IMR-90 (cell line): Measurements from ENCODE around the gene HS6ST3. TPM values are rescaled to one million over a fixed set of nuclear protein-coding genes. Genes with fewer than 3 reads are reported as not detected.

Experiments used
- ATAC-seq: fragments of 200-7000 bp; cut with Tn5 transposase; 2 replicates; pipeline ENCODE4 v1.9.1; 2020; ENCODE audit warnings: low read depth, mild to moderate bottlenecking, moderate library complexity
- BruUV-seq: library from RNA; stranded (reverse); fragments of 400-500 nt; replicated peaks from 2 replicates; lab custom pipeline; 2021; lab: Mats Ljungman, UMichigan
- CTCF ChIA-PET: fragments of 300-600 bp; formaldehyde crosslinking; extraction: SDS; loops from one replicate; lab custom pipeline; 2021; ENCODE audit warnings: antibody characterized with exemption; lab: Yijun Ruan, JAX
- POLR2A ChIA-PET: fragments of 300-600 bp; sonication (Branson Sonifier 250); formaldehyde crosslinking; loops from one replicate; lab custom pipeline; 2022; ENCODE audit warnings: antibody characterized with exemption; ENCODE audit not compliant: unreplicated experiment; lab: Charles Lee
- DNase-seq: peaks from one replicate; pipeline ENCODE4 v3.0.0; 2013
- H2AFZ ChIP-seq: replicated peaks from 2 replicates; pipeline ENCODE3; 2013; ENCODE audit warnings: low read length, mild to moderate bottlenecking; ENCODE audit not compliant: poor library complexity
- H2AK5ac ChIP-seq: 2 replicates; pipeline ENCODE4 v1.6.1; 2013; ENCODE audit warnings: low read depth, low read length, inconsistent platforms
- H2AK9ac ChIP-seq: replicated peaks from 2 replicates; pipeline ENCODE3; 2013; ENCODE audit warnings: mild to moderate bottlenecking, low read depth, low read length, moderate library complexity; ENCODE audit not compliant: poor library complexity
- H2BK120ac ChIP-seq: 2 replicates; pipeline ENCODE4 v1.6.1; 2013; ENCODE audit warnings: low read depth, low read length, inconsistent platforms
- H2BK15ac ChIP-seq: 3 replicates; pipeline ENCODE4 v1.6.1; 2013; ENCODE audit warnings: low read depth, low read length, inconsistent platforms
- H2BK20ac ChIP-seq: 2 replicates; pipeline ENCODE4 v1.6.1; 2013; ENCODE audit warnings: low read depth, mild to moderate bottlenecking, inconsistent platforms, low read length, moderate library complexity
- H2BK5ac ChIP-seq: 2 replicates; pipeline ENCODE4 v1.6.1; 2013; ENCODE audit warnings: mild to moderate bottlenecking, low read depth, low read length, inconsistent platforms; ENCODE audit not compliant: poor library complexity, severe bottlenecking
- H3K14ac ChIP-seq: replicated peaks from 2 replicates; pipeline ENCODE4 v1.6.1; 2013; ENCODE audit warnings: low read depth, low read length, inconsistent platforms
- H3K18ac ChIP-seq: 2 replicates; pipeline ENCODE4 v1.6.1; 2013; ENCODE audit warnings: low read depth, low read length, control low read depth
- H3K23ac ChIP-seq: 2 replicates; pipeline ENCODE4 v1.6.1; 2013; ENCODE audit warnings: low read depth, low read length, inconsistent platforms
- H3K27ac ChIP-seq: 2 replicates; pipeline ENCODE4 v1.5.1; 2013; ENCODE audit warnings: mild to moderate bottlenecking, control low read depth, low read length; ENCODE audit not compliant: insufficient read depth
- H3K27me3 ChIP-seq: 2 replicates; pipeline ENCODE4 v1.6.1; 2013; ENCODE audit warnings: low read length; ENCODE audit not compliant: control insufficient read depth, insufficient read depth
- H3K36me3 ChIP-seq: 2 replicates; pipeline ENCODE4 v1.6.1; 2013; ENCODE audit warnings: low read length, mixed read lengths; ENCODE audit not compliant: control insufficient read depth, insufficient read depth
- H3K4ac ChIP-seq: 2 replicates; pipeline ENCODE4 v1.6.1; 2013; ENCODE audit warnings: low read depth, low read length, inconsistent platforms
- H3K4me1 ChIP-seq: 2 replicates; pipeline ENCODE4 v1.6.1; 2013; ENCODE audit warnings: low read length, mixed read lengths; ENCODE audit not compliant: control insufficient read depth, insufficient read depth
- H3K4me2 ChIP-seq: 2 replicates; pipeline ENCODE4 v1.6.1; 2013; ENCODE audit warnings: low read depth, mild to moderate bottlenecking, control low read depth, low read length, moderate library complexity
- H3K4me3 ChIP-seq: 2 replicates; pipeline ENCODE4 v1.5.1; 2013; ENCODE audit warnings: low read depth, mild to moderate bottlenecking, control low read depth, low read length, moderate library complexity; ENCODE audit not compliant: insufficient read depth
- H3K56ac ChIP-seq: 2 replicates; pipeline ENCODE4 v1.6.1; 2013; ENCODE audit warnings: low read length, inconsistent platforms; ENCODE audit not compliant: insufficient read depth; ENCODE audit errors: extremely low read depth
- H3K79me1 ChIP-seq, 2 experiments: 2 replicates each; pipeline ENCODE4 v1.6.1; 2013; ENCODE audit warnings: low read length in 2 of 2, inconsistent platforms in 1 of 2, low read depth in 1 of 2
- H3K9ac ChIP-seq: 2 replicates; pipeline ENCODE4 v1.6.1; 2013; ENCODE audit warnings: low read depth, low read length, control low read depth
- H3K9me1 ChIP-seq: 2 replicates; pipeline ENCODE4 v1.6.1; 2013; ENCODE audit warnings: low read length, inconsistent platforms; ENCODE audit not compliant: insufficient read depth
- H3K9me3 ChIP-seq: 2 replicates; pipeline ENCODE4 v1.6.1; 2013; ENCODE audit warnings: low read length; ENCODE audit not compliant: control insufficient read depth, insufficient read depth
- H4K20me1 ChIP-seq: 2 replicates; pipeline ENCODE4 v1.6.1; 2013; ENCODE audit warnings: low read length, inconsistent platforms; ENCODE audit not compliant: insufficient read depth
- H4K5ac ChIP-seq: 2 replicates; pipeline ENCODE4 v1.6.1; 2013; ENCODE audit warnings: mild to moderate bottlenecking, low read depth, low read length, control low read depth
- H4K8ac ChIP-seq, 2 experiments: 2 replicates each; pipeline ENCODE4 v1.6.1; 2013; ENCODE audit warnings: low read depth in 2 of 2, low read length in 2 of 2, control low read depth in 1 of 2, inconsistent platforms in 1 of 2
- H4K91ac ChIP-seq: 2 replicates; pipeline ENCODE4 v1.6.1; 2013; ENCODE audit warnings: low read depth, low read length, inconsistent platforms; ENCODE audit not compliant: insufficient read depth
- BHLHE40 ChIP-seq: fragments of 150-350 bp; IDR thresholded peaks from 2 replicates; pipeline ENCODE4 v1.6.1; 2016; ENCODE audit warnings: mild to moderate bottlenecking, low read depth, low read length
- CHD1 ChIP-seq: IDR thresholded peaks from 2 replicates; pipeline ENCODE4 v1.6.1; 2012; ENCODE audit warnings: low read depth, low read length, improper control_type of control experiment
- FOS ChIP-seq: fragments of 150-350 bp; IDR thresholded peaks from 2 replicates; pipeline ENCODE4 v1.6.1; 2016; ENCODE audit warnings: low read depth, low read length
- SMC3 ChIP-seq: fragments of 150-350 bp; IDR thresholded peaks from 2 replicates; pipeline ENCODE4 v1.6.1; 2016; ENCODE audit warnings: low read depth, mild to moderate bottlenecking, antibody characterized with exemption, low read length, moderate library complexity
- USF2 ChIP-seq: fragments of 150-350 bp; IDR thresholded peaks from 2 replicates; pipeline ENCODE4 v1.6.1; 2017; ENCODE audit warnings: mild to moderate bottlenecking, antibody characterized with exemption, low read length, low read depth
- WGBS, 2 experiments: methylation state at CpG; one replicate each; pipeline versions ENCODE4 v1.1.5 to v1.1.7; 2013; ENCODE audit warnings: missing lambda C conversion rate in 2 of 2; ENCODE audit not compliant: insufficient read length in 1 of 2; ENCODE audit errors: extremely low coverage in 2 of 2; 5-methylcytosine and 5-hydroxymethylcytosine counted together
- dilution Hi-C: fragments of 300-500 bp; cut with HindIII; formaldehyde crosslinking; loops from one replicate; pipeline ENCODE4 v1.14.3; 2018; ENCODE audit warnings: low sequenced_read_pairs; ENCODE audit not compliant: unreplicated experiment
- in situ Hi-C: fragments of 300-500 bp; cut with MboI; formaldehyde crosslinking; loops from 3 replicates; pipeline ENCODE4 v1.14.3; 2019; ENCODE audit warnings: low sequenced_read_pairs, inconsistent platforms, mixed read lengths
- intact Hi-C: fragments of 100-400 bp; cut with micrococcal nuclease; formaldehyde crosslinking; loops from 2 replicates; pipeline ENCODE4 v1.10.0; 2022
- polyA plus RNA-seq, 3 experiments: library from polyadenylated mRNA; depleted of rRNA; stranded (reverse); fragments of >200 nt; gene quantifications; 2 replicates each; pipeline ENCODE4 v1.2.3, GENCODE V29; 2012; ENCODE audit warnings: low replicate concordance in 1 of 3
- total RNA-seq: library from RNA; depleted of rRNA; stranded (reverse); fragments of >200 nt; gene quantifications from 2 replicates; pipeline ENCODE4 v1.2.3, GENCODE V29; 2012

HS6ST3 gene
- total and polyA plus RNA-seq, 2 of the 4 experiments (the other 2 are of a cell fraction) = not detected

GRCh38 chr13:96080676-96081075 lies 9.2 kb upstream of the HS6ST3 start:
- H3K79me1 ChIP-seq = no peaks in the 10 kb centered on the region
- no peak overlapping the region for H3K23ac ChIP-seq
- intact Hi-C loops = no loop called here
- no peaks in the 10 kb centered on the region for H3K9me1 ChIP-seq
- H3K4ac ChIP-seq = no peak overlapping the region
- no peak overlapping the region for H4K8ac ChIP-seq
- 86% methylated on average over 1 of the region's 5 CpGs; no CpG with 5 or more reads in 1 of the 2 experiments for WGBS, 2 experiments
- H2BK15ac ChIP-seq = no peak overlapping the region
- H3K4me1 ChIP-seq = no peaks in the 10 kb centered on the region
- no peak overlapping the region for H3K4me2 ChIP-seq
- H3K18ac ChIP-seq = no peak overlapping the region
- no peak overlapping the region for H2AK5ac ChIP-seq
- no peak overlapping the region for H3K56ac ChIP-seq
- H2AK9ac ChIP-seq = no peak overlapping the region
- ATAC-seq (no peak), DNase-seq (no peak)
- dilution Hi-C loops = no loop called here
- CTCF ChIA-PET = interaction anchor here (0.6 kb wide), 1 partner anchor 691 kb away, joined by 4 read pairs; no protein-coding TSS in a partner anchor
- H4K20me1 ChIP-seq = no peaks in the 10 kb centered on the region
- no peak overlapping the region for H2BK20ac ChIP-seq
- H4K5ac ChIP-seq = no peak overlapping the region
- no peak overlapping the region for H2AFZ ChIP-seq
- no peak for TF ChIP-seq FOS
- TF ChIP-seq BHLHE40 = no peak
- no peak for TF ChIP-seq USF2
- no peak for TF ChIP-seq CHD1
- no peak for TF ChIP-seq SMC3
- no peaks in the 10 kb centered on the region for H3K9me3 ChIP-seq
- no peak overlapping the region for H3K9ac ChIP-seq
- no peak overlapping the region for H3K4me3 ChIP-seq
- no peak overlapping the region for H4K91ac ChIP-seq
- H3K27me3 ChIP-seq = peaks cover 4% of the 10 kb centered on the region
- no peak overlapping the region for H2BK120ac ChIP-seq
- H3K36me3 ChIP-seq = no peaks in the 10 kb centered on the region
- H3K27ac ChIP-seq = no peak overlapping the region
- POLR2A ChIA-PET = no interaction called here
- BruUV-seq = no TSS peak
- no peak overlapping the region for H3K14ac ChIP-seq
- H2BK5ac ChIP-seq = no peak overlapping the region
- in situ Hi-C loops = no loop called here
